Dedifferentiated amniotic fluid mesenchymal stem cell (primary cell): ENCODE measurements around the gene SQSTM1.

Experiments used
- DNase-seq: peaks from one replicate; pipeline ENCODE4 v3.0.0-alpha.2; 2016; ENCODE audit errors: extremely low spot score

The SQSTM1 gene

GRCh38 chr5:179873588-179874110 is 52.9 kb downstream of the SQSTM1 start:
- DNase-seq, result no peak

GRCh38 chr5:179874136-179874535 is 53.4 kb downstream of the SQSTM1 start:
- no peak for DNase-seq

GRCh38 chr5:179874536-179875292 is 54.0 kb downstream of the SQSTM1 start:
- no peak for DNase-seq

DNA sequence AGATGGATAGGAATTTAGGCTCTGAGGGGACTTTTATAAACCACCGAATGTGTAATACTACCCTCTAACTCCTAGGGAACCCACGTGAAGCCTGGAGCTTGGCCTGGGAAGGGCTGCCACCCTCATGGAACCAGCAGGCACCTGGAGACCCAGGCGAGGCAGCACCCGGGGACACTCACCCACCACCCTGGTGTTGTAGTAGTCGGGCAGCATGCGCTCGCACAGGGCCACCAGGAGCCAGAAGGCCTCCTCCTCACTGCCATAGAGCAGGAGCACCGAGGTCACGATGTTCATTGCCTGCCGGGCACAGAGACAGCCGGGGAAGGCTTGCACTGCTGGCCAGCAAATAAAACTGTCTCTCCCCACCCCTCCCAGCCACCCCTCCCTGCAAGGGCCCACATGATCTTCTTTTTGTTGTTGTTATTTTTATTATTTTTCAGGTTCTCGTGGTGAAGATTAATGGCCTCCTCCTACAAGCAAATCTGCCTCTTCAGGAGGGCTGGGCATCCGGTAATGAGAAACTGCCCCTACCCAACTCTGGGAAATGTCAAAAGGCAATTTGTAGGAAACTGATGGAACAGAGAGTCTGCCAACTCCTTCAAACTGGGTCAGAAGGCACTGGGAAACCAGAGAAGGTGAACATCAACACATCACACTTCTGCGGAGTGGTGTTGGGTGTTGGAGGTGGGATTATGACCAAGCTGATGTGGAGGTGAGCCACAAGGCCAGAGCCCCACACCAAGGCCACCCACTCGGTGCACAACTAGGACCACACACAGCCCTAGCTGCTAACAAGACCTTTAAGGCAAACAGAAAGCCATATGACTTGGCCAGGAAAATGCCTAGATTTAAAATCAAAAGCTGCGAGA is 55.3 kb downstream of the SQSTM1 start:
- DNase-seq, result no peak

DNA sequence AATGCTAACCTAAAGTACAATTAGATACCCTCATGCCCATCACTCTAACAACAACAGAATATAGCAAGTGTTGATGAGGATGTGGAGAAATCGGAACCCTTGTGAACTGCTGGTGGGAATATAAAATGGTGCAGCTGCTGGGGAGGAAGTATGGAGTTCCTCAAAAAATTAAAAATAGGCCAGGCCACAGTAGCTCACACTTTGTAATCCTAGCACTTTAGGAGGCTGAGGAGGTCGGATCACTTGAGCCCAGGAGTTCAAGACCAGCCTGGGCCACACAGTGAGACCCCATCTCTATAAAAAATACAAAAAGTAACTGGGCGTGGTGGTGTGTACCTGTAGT is 55.9 kb downstream of the SQSTM1 start:
- no peak for DNase-seq

GRCh38 chr5:179878222-179879002 is 57.7 kb downstream of the SQSTM1 start:
- DNase-seq, result no peak

DNA sequence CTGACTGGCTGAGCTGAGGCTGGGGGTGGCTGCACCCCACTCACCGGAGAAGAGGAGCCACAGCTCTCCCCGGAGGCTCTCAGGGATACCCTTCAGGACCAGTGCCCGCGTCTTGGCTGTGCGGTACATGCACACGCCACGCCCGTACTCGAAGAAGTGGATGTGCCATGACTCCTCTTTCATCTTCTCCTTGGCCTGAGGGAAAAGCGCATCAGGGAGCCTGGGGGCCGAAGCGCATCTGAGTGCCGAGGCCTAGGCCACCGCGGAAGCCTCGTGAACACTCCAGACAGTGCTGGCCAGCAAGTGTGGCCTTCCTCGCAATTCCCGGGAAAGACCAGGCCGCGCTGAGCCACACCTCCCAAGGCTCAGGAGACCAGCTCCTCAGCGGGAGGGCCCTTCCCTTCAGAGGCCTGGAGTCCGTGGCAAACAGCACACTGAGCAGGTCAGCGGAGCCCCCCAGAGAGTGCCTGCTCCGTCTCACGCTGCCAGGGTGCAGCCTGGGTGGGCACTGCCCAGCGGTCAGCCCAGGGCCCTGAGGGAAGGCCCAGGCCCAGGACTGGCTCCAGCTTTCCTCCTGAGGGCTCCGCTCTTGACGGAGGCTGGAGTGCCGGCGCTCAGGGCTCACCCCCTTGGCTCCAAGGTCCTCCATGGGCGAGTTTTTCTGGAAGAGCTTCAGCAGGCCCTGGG is 58.4 kb downstream of the SQSTM1 start:
- DNase-seq, result no peak

DNA sequence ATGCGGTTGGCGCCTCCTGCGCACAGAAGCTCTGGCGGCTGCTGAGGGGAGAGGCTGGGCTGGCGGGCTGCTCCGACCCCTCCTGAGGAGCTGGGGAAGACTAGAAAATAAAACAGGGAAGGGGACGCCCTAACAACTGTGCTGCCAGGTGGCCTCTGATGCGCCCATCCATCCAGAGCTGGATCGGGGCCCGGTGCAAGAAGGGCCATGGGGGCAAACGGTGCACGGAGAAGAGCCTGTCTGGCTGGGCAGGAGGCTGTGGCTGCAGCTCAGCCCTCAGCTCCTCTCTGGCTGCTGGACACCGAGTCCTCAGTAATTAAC is 58.9 kb downstream of the SQSTM1 start:
- no peak for DNase-seq

DNA sequence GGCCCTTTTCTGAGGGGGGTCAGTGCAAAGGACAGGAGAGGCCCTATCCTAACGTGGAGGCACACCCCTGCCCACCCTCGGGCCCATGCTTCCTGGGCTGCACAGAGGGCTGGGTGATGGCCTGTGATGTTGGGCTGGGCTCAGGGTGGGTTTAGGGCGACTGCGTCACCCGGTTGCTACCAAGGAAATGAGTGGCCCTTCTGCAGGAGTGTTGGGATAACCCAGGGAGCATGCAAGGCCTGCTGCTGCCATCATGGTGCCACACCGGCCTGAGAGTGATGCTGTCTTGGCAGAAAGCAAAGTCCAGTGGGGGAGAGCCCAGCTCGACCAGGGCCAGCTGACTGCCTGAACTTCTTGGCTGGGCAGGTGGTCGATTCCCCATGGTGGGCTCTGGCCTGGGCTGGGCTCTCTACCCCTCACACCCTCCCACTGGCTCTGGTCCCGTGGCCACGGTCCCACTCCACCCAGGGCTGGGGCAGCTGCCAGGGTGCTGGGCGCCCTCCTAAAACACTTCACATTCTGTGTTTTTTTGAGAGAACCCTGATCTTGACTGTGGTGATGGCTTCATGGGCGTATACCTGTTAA is 59.5 kb downstream of the SQSTM1 start:
- DNase-seq, result no peak

- no peak for DNase-seq
Measured at GRCh38 chr5:179880848-179881590, 60.3 kb downstream of the SQSTM1 start.

DNA sequence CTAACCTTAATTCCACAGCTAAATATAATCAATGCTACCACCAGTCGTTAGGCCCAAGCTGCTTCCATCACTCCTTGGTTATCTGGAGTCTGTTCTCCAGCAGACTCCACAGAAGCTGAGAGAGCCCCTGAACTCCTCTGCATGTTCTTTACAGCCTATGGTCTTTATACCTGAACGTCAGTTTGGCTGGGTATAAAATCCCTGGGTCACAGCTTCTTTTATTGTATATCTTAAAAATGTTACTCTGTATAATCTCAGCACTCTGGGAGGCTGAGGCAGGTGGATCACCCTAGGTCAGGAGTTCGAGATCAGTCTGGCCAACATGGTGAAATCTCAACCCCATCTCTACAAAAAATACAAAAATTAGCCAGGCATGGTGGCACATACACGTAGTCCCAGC is 61.6 kb downstream of the SQSTM1 start:
- DNase-seq, result no peak

- no peak for DNase-seq
Measured at GRCh38 chr5:179883163-179883562, 62.5 kb downstream of the SQSTM1 start.

- no peak for DNase-seq
Measured at GRCh38 chr5:179885491-179886090, 64.9 kb downstream of the SQSTM1 start.

DNA sequence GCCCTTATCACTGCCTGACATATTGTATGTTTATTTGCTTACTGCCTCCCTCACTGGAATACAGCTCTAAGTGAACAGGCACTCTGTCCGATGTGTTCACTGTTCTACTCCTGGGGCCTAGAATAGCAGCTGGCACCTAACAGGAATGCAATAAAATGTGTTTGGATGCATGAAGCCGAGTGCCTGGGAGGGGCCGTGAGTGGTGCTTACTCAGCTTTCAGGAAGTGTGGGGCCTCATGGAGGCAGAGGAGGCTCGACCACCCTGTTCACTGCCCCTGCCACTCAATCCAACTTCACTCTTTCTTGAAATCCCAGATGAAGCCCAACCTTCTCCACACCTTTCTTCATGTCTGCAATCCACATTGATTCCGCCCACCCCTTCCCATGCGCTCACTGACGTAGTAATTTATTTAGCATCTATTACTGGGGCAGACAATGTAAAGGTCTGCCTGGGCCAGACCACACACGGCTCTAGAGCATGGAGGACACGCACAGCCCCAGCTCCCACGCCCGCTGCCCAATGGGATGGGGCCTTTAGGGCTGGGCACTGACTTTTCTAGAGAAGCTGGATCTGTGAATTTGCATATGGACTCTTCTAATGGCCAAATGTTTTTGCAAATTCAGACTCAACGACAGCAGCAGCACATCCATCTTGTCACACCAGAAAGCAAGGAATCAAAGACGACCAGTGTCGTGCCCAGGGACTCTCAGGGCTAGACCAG is 65.6 kb downstream of the SQSTM1 start:
- no peak for DNase-seq

GRCh38 chr5:179887095-179887494 is 66.4 kb downstream of the SQSTM1 start:
- no peak for DNase-seq
